NB4 (cell line): Measurements from ENCODE around the gene CLTRN.

Experiments used
- DNase-seq: peaks from one replicate; pipeline ENCODE4 v3.0.0; 2010; ENCODE audit warnings: low read depth
- H3K4me3 ChIP-seq: one replicate; pipeline ENCODE4 v1.5.1; 2011; ENCODE audit warnings: mild to moderate bottlenecking, low read depth, low read length, moderate library complexity
- MAX ChIP-seq: IDR thresholded peaks from 2 replicates; pipeline ENCODE4 v1.6.1; 2011; ENCODE audit warnings: low read depth, low read length
- MYC ChIP-seq: IDR thresholded peaks from 2 replicates; pipeline ENCODE4 v1.6.1; 2011; ENCODE audit warnings: low read depth, low read length
- POLR2A ChIP-seq: IDR thresholded peaks from 2 replicates; pipeline ENCODE4 v1.6.1; 2011; ENCODE audit warnings: mild to moderate bottlenecking; ENCODE audit not compliant: insufficient read length; ENCODE audit errors: extremely low read depth
- TF ChIP-seq, protein P1 (sequence below): IDR thresholded peaks from one replicate; pipeline ENCODE4 v1.5.1; 2012; ENCODE audit warnings: low read depth, low read length

The CLTRN gene

GRCh38 chrX:15606136-15606535 lies 58.5 kb downstream of the CLTRN start:
- DNase-seq = no peak
- TF ChIP-seq MYC = no peak
- TF ChIP-seq POLR2A = no peak
- TF ChIP-seq, protein P1, sequence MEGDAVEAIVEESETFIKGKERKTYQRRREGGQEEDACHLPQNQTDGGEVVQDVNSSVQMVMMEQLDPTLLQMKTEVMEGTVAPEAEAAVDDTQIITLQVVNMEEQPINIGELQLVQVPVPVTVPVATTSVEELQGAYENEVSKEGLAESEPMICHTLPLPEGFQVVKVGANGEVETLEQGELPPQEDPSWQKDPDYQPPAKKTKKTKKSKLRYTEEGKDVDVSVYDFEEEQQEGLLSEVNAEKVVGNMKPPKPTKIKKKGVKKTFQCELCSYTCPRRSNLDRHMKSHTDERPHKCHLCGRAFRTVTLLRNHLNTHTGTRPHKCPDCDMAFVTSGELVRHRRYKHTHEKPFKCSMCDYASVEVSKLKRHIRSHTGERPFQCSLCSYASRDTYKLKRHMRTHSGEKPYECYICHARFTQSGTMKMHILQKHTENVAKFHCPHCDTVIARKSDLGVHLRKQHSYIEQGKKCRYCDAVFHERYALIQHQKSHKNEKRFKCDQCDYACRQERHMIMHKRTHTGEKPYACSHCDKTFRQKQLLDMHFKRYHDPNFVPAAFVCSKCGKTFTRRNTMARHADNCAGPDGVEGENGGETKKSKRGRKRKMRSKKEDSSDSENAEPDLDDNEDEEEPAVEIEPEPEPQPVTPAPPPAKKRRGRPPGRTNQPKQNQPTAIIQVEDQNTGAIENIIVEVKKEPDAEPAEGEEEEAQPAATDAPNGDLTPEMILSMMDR = no peak
- no peak for TF ChIP-seq MAX
- H3K4me3 ChIP-seq = no peak overlapping the region

DNA sequence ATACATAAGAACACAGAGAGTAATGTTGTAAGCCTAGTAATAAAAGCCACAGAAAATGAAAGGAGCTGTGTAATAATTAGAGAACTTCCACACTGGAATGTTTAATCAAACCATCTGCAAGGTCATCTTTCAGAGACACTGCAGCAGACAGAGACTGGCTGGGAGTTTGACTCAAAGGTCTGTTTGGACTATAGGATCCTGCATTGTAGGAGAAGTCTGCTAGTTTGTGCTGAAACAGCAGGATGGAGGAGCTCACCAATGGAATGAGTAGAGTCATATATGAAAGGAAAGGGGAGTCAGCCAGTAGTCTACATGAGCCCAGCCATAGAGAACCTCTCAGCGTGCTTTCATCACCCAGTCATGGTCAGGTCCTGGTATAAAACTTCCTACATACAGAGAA lies 59.4 kb downstream of the CLTRN start:
- no peak overlapping the region for H3K4me3 ChIP-seq
- TF ChIP-seq POLR2A (no peak), MYC (no peak), MAX (no peak)
- TF ChIP-seq, protein P1 = no peak
- DNase-seq = no peak

- no peak for DNase-seq
- H3K4me3 ChIP-seq = no peak overlapping the region
- TF ChIP-seq MYC (no peak), MAX (no peak), POLR2A (no peak)
- TF ChIP-seq, protein P1 = no peak
Observed at GRCh38 chrX:15602761-15603160, 61.8 kb downstream of the CLTRN start.

DNA sequence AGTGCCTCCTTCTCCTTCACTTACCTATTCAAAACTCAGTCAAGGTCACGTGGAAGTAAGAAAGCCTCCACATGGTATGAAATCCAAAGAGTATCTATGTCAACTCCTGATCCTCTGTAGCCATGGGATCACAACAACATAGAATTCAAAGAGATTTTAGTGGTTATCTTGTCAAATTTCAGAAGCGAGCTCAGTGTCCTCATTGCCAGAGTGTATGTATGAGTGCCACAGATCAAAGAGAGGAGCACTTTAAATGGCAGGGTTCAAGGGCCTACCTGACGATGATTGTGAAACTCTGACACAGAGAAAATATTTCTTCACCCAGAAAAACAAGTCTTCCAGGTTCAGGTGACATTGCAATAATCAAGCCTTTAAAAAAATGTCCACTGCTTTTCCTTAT lies 62.7 kb downstream of the CLTRN start:
- DNase-seq = no peak
- TF ChIP-seq POLR2A (no peak), MYC (no peak), MAX (no peak)
- TF ChIP-seq, protein P1 = no peak
- H3K4me3 ChIP-seq = no peak overlapping the region

- no peak within 1 kb of the TSS for H3K4me3 ChIP-seq
- DNase-seq = no peak
- TF ChIP-seq MYC = no peak
- TF ChIP-seq POLR2A = no peak
- TF ChIP-seq MAX = no peak
- TF ChIP-seq, protein P1 = no peak
Observed at GRCh38 chrX:15600745-15601144, 63.9 kb downstream of the CLTRN start, which contains the start of gene ACE2. ACE2 (minus strand) TSS chrX:15600960; CDS start chrX:15600911, 49 bp downstream.

DNA sequence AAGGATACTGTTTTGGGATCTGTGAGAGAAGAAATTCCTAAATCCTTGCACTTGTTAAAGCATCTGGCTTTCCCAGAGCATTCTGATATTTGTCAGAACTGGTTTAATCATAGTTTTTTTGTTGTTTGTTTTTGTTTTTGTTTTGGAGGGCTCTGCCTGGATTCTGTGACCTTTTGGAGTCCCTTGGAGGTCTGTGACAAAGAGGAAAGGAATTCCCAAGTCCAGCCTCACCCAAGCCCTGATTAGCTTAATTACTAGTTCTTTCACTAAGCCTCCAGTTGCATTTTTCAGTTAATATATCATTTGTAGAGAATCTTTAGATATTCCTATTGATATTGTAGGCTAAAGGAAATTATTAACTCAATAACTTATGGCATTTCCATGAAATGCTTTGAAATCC lies 64.6 kb downstream of the CLTRN start:
- no peak for TF ChIP-seq MAX
- TF ChIP-seq, protein P1 = no peak
- TF ChIP-seq POLR2A = no peak
- no peak for TF ChIP-seq MYC
- H3K4me3 ChIP-seq = no peak overlapping the region
- DNase-seq = no peak
